Inflammatory macrophage treated with lipopolysaccharide for 4 hours (primary cell): ENCODE data around the gene PRR7.

Experiments
- DNase-seq: peaks from one replicate; pipeline ENCODE4 v3.0.0-alpha.2; 2020

Gene PRR7

DNA sequence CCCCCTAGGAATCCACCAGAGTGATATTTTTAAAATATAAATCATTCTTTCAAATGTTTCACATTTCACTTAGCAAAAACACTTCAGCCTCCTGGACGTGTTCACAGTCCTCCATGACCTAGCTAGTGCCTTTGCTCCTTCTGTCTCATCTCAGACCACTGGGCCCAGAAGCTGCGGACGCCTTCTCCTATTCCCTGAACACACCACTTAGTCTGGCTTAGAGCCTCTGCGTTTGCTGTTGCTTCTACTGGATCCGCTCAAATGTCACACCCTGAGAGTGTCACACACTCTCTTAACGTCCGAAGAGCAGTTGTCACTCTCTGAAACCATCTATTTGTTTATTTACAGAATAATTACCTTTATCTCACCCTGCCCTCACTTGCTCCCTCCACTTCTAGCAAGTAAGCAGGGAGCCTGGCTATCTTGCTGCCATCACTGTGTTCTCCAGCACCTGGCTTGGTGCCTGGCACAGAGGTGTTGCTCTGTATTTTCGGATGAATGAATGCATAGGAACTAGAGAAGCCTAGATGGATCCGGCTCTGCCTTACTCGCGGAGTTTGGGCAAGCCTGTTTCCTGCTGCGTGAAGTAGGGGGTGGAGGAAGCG is 21.3 kb upstream of the PRR7 start:
- no peak for DNase-seq

DNA sequence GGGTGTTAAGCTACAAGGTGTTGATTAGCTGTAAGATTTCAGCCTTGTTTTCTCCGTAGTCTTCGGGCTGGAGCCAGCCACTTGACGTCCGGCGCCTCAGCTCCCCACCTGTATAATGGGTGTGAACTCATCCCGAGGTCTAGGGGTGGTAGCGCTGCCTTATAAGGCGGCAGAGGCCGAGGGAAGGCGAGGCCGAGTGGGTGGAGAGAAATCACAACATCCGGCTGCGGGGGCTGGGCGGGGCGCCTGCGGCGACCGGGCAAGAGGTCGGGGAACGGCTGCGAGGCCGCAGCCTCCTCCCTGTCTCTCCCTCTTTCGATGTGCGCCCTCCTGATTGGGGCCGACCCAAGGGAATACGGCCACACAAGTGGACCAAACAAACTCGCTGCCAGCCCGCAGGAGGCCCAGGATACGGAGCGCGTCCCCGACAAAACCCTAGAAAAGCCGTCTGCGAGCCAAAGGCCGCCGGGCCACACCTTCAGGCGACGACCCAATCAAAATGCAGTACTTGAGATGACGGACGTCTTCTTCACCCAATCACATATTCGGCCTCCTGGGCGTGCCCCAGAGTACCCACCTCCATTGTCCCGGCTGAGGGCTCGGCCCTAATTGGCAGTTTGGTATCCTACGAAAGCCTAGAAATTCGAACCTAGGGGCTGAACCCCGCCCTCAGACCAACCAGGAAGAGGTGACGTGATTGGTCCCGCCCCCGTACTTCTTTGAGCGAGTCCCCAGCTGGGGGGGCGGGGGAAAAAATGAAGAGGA is 20.6 kb upstream of the PRR7 start:
- peak; percentile 100 for DNase-seq

DNA sequence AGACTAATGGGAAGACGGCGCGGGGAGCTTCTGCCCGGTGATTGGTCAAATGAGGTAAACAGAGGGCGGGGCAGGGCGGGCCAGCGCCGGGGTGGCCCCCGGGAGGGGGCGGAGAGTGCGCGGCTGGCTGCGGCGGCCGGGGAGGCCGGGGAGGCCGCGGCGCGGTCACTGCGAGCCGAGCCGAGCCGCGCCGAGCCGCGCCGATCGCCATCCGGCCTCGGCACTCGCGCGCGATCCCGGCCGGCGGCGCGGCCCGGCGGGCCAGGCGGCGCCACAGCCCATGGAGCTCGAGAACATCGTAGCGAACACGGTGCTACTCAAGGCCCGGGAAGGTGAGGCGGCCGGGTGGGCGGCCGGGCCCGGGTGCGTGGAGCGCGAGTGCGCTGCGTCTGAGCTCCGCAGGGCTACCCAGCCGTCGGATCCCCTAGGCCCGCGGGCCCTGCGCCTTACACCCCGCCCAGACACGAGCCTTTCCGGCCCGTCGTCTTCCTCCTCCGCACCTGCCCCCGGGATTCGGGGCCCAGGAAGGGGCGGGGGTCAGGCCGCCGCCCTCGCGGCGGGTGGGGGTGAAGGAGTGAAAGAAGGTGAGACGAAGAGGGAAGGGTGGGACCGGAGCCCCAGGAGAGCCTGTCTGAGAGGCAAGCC is 19.9 kb upstream of the PRR7 start, which contains the start of gene GRK6:
Gene GRK6, plus strand, starts transcription at position 111 of the 645 bp plus-strand sequence. Its CDS starts 170 bp downstream, at position 281.
- peak; percentile 30 for DNase-seq

- peak; percentile 18 for DNase-seq
These were observed 19.3 kb upstream of the PRR7 start for GRCh38 chr5:177427211-177427822.

- DNase-seq: peak; percentile 65
These were observed 18.6 kb upstream of the PRR7 start for GRCh38 chr5:177427919-177428573.

- peak; percentile 12 for DNase-seq
These were observed 17.9 kb upstream of the PRR7 start for GRCh38 chr5:177428574-177429217.

GRCh38 chr5:177429248-177430040 is 17.2 kb upstream of the PRR7 start:
- DNase-seq: peak; percentile 98

- DNase-seq: no peak
These were observed 16.3 kb upstream of the PRR7 start for GRCh38 chr5:177430140-177430951.

- no peak for DNase-seq
These were observed 15.7 kb upstream of the PRR7 start for GRCh38 chr5:177430972-177431316.

- peak; percentile 33 for DNase-seq
These were observed 15.1 kb upstream of the PRR7 start for GRCh38 chr5:177431317-177432142.

GRCh38 chr5:177432143-177432838 is 14.3 kb upstream of the PRR7 start:
- DNase-seq: no peak

- DNase-seq: no peak
These were observed 13.6 kb upstream of the PRR7 start for GRCh38 chr5:177432839-177433657.

DNA sequence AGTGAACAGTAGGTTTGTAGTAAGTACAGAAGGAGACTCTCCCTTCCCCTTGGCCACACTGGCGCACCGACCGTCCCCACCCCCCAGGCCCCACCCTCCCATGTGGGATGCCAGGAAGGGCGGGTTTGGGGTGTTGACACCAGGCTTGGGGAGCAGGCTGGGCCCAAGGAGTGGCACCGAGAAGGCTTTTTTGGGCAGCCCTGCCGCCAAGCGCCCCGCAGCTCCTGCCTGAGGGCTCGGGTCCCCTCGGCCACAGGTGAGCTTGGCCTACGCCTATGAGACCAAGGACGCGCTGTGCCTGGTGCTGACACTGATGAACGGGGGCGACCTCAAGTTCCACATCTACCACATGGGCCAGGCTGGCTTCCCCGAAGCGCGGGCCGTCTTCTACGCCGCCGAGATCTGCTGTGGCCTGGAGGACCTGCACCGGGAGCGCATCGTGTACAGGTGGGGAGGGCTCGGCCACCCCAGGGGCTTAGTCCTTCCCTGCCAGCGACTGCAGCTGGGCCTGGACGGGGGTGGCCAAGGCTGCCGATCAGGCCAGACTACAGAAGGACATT is 12.9 kb upstream of the PRR7 start:
- no peak for DNase-seq

- no peak for DNase-seq
These were observed 12.2 kb upstream of the PRR7 start for GRCh38 chr5:177434437-177434836.

DNA sequence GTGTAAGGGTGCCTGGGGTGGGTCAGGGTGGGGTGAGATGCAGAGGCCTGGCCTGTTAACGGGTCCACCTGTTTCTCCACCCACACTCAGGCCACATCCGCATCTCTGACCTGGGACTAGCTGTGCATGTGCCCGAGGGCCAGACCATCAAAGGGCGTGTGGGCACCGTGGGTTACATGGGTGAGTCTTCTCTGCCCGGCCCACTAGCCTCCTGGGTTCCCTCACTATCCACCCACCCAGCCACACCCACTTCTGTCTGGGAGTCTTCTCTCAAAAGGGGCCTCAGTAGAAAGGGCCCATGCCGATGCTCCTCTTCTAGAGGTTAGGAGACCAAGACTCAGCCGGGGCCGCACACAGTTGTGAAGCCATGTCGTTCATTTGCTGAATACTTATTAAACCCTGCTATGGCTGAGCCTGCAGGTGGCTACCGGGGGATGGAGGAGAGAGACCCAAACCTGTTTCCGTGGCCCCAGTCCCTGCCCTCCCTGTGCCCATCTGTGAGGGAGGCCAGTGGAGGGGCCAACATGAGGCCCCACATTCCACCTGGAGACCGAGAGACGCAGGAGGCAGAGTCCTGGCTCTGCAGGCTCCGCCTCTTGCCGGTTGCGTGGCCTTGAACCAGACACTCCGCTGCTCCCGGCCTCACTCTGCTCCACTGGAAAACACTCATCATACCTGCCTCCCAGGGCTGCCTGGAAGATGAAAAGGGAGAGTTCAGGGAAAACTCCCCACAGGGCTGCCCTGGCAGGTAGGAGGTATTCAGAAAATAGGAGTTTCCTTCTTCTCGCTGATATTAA is 11.5 kb upstream of the PRR7 start:
- DNase-seq: no peak

GRCh38 chr5:177435847-177436536 is 10.6 kb upstream of the PRR7 start:
- DNase-seq: no peak
